ENCODE data around the gene MYLK2.

DNA sequence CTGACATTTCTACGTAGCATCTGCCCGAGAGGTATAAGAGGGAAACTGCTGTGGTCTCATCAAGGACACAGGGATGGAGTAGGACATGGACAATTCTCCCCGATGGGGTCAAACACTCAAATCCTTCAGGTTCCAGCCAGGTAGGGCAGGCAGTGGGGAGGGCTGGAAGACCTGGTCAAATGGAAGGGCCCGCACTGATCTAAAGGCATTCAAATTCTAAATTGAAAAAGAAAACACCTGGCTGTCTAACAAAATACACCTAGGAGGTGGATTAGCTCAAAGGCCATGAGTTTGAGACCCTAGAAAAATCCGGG, 43.0 kb downstream of the MYLK2 start:
- TF ChIP-seq POLR2AphosphoS5 (IDR thresholded peaks at IDR 0.05) = no peak
- no peak for TF ChIP-seq POLR2A (IDR thresholded peaks at IDR 0.05; ENCODE audit: low read depth)
- TF ChIP-seq, protein P1, sequence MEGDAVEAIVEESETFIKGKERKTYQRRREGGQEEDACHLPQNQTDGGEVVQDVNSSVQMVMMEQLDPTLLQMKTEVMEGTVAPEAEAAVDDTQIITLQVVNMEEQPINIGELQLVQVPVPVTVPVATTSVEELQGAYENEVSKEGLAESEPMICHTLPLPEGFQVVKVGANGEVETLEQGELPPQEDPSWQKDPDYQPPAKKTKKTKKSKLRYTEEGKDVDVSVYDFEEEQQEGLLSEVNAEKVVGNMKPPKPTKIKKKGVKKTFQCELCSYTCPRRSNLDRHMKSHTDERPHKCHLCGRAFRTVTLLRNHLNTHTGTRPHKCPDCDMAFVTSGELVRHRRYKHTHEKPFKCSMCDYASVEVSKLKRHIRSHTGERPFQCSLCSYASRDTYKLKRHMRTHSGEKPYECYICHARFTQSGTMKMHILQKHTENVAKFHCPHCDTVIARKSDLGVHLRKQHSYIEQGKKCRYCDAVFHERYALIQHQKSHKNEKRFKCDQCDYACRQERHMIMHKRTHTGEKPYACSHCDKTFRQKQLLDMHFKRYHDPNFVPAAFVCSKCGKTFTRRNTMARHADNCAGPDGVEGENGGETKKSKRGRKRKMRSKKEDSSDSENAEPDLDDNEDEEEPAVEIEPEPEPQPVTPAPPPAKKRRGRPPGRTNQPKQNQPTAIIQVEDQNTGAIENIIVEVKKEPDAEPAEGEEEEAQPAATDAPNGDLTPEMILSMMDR (IDR thresholded peaks at IDR 0.05) = no peak

Data from esophagus muscularis mucosa (tissue), 3 donors.